NCI-H526 (cell line): ENCODE measurements around the gene UCN3.

Experiments
- DNase-seq, 2 experiments: peaks; one replicate each; lab custom pipeline; 2025; lab: John Stamatoyannopoulos, UW

The UCN3 gene

GRCh38 chr10:5364890-5365338, at the start of gene UCN3:
Gene UCN3, plus strand, starts transcription at chr10:5364966. Its CDS starts 8,755 bp downstream, at chr10:5373721.
- DNase-seq: peak in 1 of 2 experiments; percentile 17

- DNase-seq: no peak
Measured at GRCh38 chr10:5317547-5318107, 47.1 kb upstream of the UCN3 start.

GRCh38 chr10:5318148-5318547, 46.6 kb upstream of the UCN3 start:
- DNase-seq: no peak

- no peak for DNase-seq
Measured at GRCh38 chr10:5319863-5320262, 44.9 kb upstream of the UCN3 start.

GRCh38 chr10:5321273-5321672, 43.5 kb upstream of the UCN3 start:
- DNase-seq: no peak

GRCh38 chr10:5323446-5323845, 41.3 kb upstream of the UCN3 start:
- DNase-seq: no peak

GRCh38 chr10:5325076-5325475, 39.7 kb upstream of the UCN3 start:
- DNase-seq: no peak

GRCh38 chr10:5334196-5334880, 30.4 kb upstream of the UCN3 start:
- DNase-seq: no peak

- DNase-seq: no peak
Measured at GRCh38 chr10:5338010-5338409, 26.8 kb upstream of the UCN3 start.

- DNase-seq: no peak
Measured at GRCh38 chr10:5343092-5343491, 21.7 kb upstream of the UCN3 start.

GRCh38 chr10:5343561-5343960, 21.2 kb upstream of the UCN3 start:
- no peak for DNase-seq

GRCh38 chr10:5343979-5344378, 20.8 kb upstream of the UCN3 start:
- DNase-seq: no peak

- DNase-seq: no peak
Measured at GRCh38 chr10:5344746-5345145, 20.0 kb upstream of the UCN3 start.

- no peak for DNase-seq
Measured at GRCh38 chr10:5346881-5347280, 17.9 kb upstream of the UCN3 start.

- DNase-seq: no peak
Measured at GRCh38 chr10:5349362-5349761, 15.4 kb upstream of the UCN3 start.

- DNase-seq: no peak
Measured at GRCh38 chr10:5354068-5354467, 10.7 kb upstream of the UCN3 start.

GRCh38 chr10:5355594-5356301, 9.0 kb upstream of the UCN3 start:
- no peak for DNase-seq

GRCh38 chr10:5356302-5356763, 8.4 kb upstream of the UCN3 start:
- DNase-seq: no peak

GRCh38 chr10:5360318-5360915, 4.3 kb upstream of the UCN3 start:
- DNase-seq: peak; percentile 49 to 51

- DNase-seq: no peak
Measured at GRCh38 chr10:5361966-5362365, 2.8 kb upstream of the UCN3 start.

GRCh38 chr10:5362873-5363272, 1.9 kb upstream of the UCN3 start:
- no peak for DNase-seq

- no peak for DNase-seq
Measured at GRCh38 chr10:5364374-5364773, 392 bp upstream of the UCN3 start.

GRCh38 chr10:5365928-5366327, 1.2 kb downstream of the UCN3 start:
- DNase-seq: no peak
